PC-9 (cell line): ENCODE data around the gene APBA3.

Experiments used
- EZH2 ChIP-seq: fragments of 200-600 bp; sonication (generic); IDR thresholded peaks from 2 replicates; pipeline ENCODE4 v1.8.0; 2017; ENCODE audit warnings: antibody characterized with exemption, low read depth
- TF ChIP-seq, protein P1 (sequence below): fragments of 200-600 bp; sonication (generic); conservative IDR thresholded peaks from 2 replicates; pipeline ENCODE4 v1.6.1; 2017; ENCODE audit warnings: mixed run types, antibody characterized with exemption, mild to moderate bottlenecking, moderate library complexity

DNA sequence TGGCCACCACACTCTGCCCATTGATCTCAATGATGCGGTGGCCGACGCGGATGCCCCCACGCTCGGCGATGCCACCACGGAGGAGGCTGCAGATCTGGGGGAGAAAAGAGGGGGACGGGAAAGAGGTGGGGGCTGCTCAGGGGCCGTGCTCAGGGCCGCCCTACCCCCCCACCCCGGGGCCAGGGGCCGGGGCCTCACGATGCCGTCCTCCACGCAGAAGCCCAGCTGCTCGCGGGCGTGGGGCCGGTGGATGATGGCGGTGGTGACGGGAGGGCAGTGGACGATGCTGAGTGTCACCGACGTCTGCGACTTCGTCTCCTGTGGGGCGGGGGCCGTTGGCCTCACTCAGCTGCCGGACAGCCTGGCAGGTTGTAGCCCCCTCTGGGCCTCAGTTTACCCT lies 10.3 kb downstream of the APBA3 start:
- TF ChIP-seq, protein P1, sequence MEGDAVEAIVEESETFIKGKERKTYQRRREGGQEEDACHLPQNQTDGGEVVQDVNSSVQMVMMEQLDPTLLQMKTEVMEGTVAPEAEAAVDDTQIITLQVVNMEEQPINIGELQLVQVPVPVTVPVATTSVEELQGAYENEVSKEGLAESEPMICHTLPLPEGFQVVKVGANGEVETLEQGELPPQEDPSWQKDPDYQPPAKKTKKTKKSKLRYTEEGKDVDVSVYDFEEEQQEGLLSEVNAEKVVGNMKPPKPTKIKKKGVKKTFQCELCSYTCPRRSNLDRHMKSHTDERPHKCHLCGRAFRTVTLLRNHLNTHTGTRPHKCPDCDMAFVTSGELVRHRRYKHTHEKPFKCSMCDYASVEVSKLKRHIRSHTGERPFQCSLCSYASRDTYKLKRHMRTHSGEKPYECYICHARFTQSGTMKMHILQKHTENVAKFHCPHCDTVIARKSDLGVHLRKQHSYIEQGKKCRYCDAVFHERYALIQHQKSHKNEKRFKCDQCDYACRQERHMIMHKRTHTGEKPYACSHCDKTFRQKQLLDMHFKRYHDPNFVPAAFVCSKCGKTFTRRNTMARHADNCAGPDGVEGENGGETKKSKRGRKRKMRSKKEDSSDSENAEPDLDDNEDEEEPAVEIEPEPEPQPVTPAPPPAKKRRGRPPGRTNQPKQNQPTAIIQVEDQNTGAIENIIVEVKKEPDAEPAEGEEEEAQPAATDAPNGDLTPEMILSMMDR = no peak
- no peak for TF ChIP-seq EZH2
